Measurements from ENCODE around the gene KNSTRN. TPM values are rescaled to one million over a fixed set of nuclear protein-coding genes. Genes with fewer than 3 reads are reported as not detected.

KNSTRN gene
- polyA plus RNA-seq, 1 donor (not counting 4 experiments of a cell fraction or from before 2014, with no cell fraction given), result 42.4 TPM

GRCh38 chr15:40435023-40435709 lies 52.6 kb downstream of the KNSTRN start:
- Histone ChIP-seq H3K4me1 (ENCODE audit: control insufficient read depth, extremely low read depth, insufficient read depth, low read length) (peaks cover 27% of the 10 kb centered on the region), H4K20me1 (ENCODE audit: control insufficient read depth, extremely low read depth, insufficient read depth, low read length) (no peaks in the 10 kb centered on the region), H3K27ac (ENCODE audit: control insufficient read depth, insufficient read depth, low read length) (no peak overlapping the region), H2AFZ (ENCODE audit: control insufficient read depth, low read length) (no peak overlapping the region), H3K27me3 (ENCODE audit: control insufficient read depth, extremely low read depth, insufficient read depth, low read length) (peaks cover 50% of the 10 kb centered on the region), H3K36me3 (ENCODE audit: control insufficient read depth in 2 of 2, extremely low read depth in 1 of 2, insufficient read depth in 2 of 2, low read length in 2 of 2) (no peaks in the 10 kb centered on the region), H3K9me3 (ENCODE audit: control insufficient read depth, low read depth, low read length) (no peaks in the 10 kb centered on the region), H3K9ac (ENCODE audit: control insufficient read depth, extremely low read depth, insufficient read depth, low read length) (no peak overlapping the region), H3K4me2 (ENCODE audit: control insufficient read depth, extremely low read depth, insufficient read depth, low read depth, low read length) (no peak overlapping the region), H3K4me3 (ENCODE audit: control insufficient read depth in 2 of 3, extremely low read depth in 1 of 3, insufficient read depth in 2 of 3, low read depth in 1 of 3, low read length in 3 of 3) (no peak overlapping the region), H3K9me1 (ENCODE audit: control insufficient read depth, extremely low read depth, insufficient read depth, low read length) (no peaks in the 10 kb centered on the region), H3K79me2 (ENCODE audit: control insufficient read depth, insufficient read depth, low read length) (no peaks in the 10 kb centered on the region)
- DNase-seq (ENCODE audit: low read depth, low spot score) (no peak), FAIRE-seq (no peak)
- TF ChIP-seq EZH2 (IDR thresholded peaks at IDR 0.05; ENCODE audit: low read length) (no peak), CTCF (optimal IDR thresholded peaks at IDR 0.05 in 1 of 3, IDR thresholded peaks at IDR 0.05 in 1 of 3, conservative IDR thresholded peaks at IDR 0.05 in 1 of 3; ENCODE audit: extremely low read depth in 1 of 3, insufficient read depth in 2 of 3, low read length in 3 of 3) (no peak)
- dilution Hi-C loops (cut with MboI; ENCODE audit: extremely low pct_ligation_motif_present, low sequenced_read_pairs), result no loop called here

GRCh38 chr15:40435710-40436089 lies 53.2 kb downstream of the KNSTRN start:
- TF ChIP-seq CTCF (optimal IDR thresholded peaks at IDR 0.05 in 1 of 3, IDR thresholded peaks at IDR 0.05 in 1 of 3, conservative IDR thresholded peaks at IDR 0.05 in 1 of 3; ENCODE audit: extremely low read depth in 1 of 3, insufficient read depth in 2 of 3, low read length in 3 of 3) (no peak), EZH2 (IDR thresholded peaks at IDR 0.05; ENCODE audit: low read length) (peak; percentile 79)
- FAIRE-seq, result no peak
- no peaks in the 10 kb centered on the region for H3K9me1 ChIP-seq (ENCODE audit: control insufficient read depth, extremely low read depth, insufficient read depth, low read length)
- peak overlapping the region; percentile 7 to 32 (median 11) for H3K4me3 ChIP-seq (ENCODE audit: control insufficient read depth in 2 of 3, extremely low read depth in 1 of 3, insufficient read depth in 2 of 3, low read depth in 1 of 3, low read length in 3 of 3)
- H3K9ac ChIP-seq (ENCODE audit: control insufficient read depth, extremely low read depth, insufficient read depth, low read length), result no peak overlapping the region
- H3K4me1 ChIP-seq (ENCODE audit: control insufficient read depth, extremely low read depth, insufficient read depth, low read length), result peaks cover 26% of the 10 kb centered on the region
- H2AFZ ChIP-seq (ENCODE audit: control insufficient read depth, low read length), result no peak overlapping the region
- H3K36me3 ChIP-seq (ENCODE audit: control insufficient read depth in 2 of 2, extremely low read depth in 1 of 2, insufficient read depth in 2 of 2, low read length in 2 of 2), result no peaks in the 10 kb centered on the region
- DNase-seq (ENCODE audit: low read depth, low spot score), result no peak
- H3K79me2 ChIP-seq (ENCODE audit: control insufficient read depth, insufficient read depth, low read length), result no peaks in the 10 kb centered on the region
- H3K27me3 ChIP-seq (ENCODE audit: control insufficient read depth, extremely low read depth, insufficient read depth, low read length), result peaks cover 50% of the 10 kb centered on the region
- dilution Hi-C loops (cut with MboI; ENCODE audit: extremely low pct_ligation_motif_present, low sequenced_read_pairs), result no loop called here
- H3K4me2 ChIP-seq (ENCODE audit: control insufficient read depth, extremely low read depth, insufficient read depth, low read depth, low read length), result peak overlapping the region; percentile 63
- no peaks in the 10 kb centered on the region for H3K9me3 ChIP-seq (ENCODE audit: control insufficient read depth, low read depth, low read length)
- no peaks in the 10 kb centered on the region for H4K20me1 ChIP-seq (ENCODE audit: control insufficient read depth, extremely low read depth, insufficient read depth, low read length)
- H3K27ac ChIP-seq (ENCODE audit: control insufficient read depth, insufficient read depth, low read length), result no peak overlapping the region

All from keratinocyte (primary cell).